ENCODE results near the gene UBE2M.

The UBE2M gene

DNA sequence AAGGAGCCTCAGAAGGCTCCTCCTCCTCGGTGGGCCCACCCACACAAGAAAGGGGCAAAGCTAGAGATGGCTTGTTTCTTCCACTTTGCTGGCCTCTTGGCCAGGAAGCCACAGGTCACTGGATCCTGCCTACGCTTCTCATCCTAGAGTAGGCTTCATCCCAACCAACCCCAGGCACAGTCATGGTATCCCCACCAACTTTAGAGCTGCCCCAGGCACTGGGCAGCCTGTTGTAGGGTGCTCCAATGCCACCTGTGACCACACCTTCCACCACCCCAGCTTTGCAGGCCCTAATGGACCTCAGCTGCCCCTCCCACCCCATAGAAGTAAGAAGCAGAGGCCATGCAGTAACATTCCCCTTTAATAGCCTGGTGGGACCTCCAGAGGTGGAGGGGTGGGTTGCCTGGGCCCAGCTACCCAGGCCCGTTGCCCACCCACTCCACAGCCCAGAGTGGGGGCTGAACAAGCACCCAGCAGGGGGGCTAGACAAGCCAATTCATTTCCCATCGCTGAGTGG lies 3.0 kb downstream of the UBE2M start:
- Histone ChIP-seq H3K27ac (ENCODE audit: low read depth, low read length) (peak overlapping the region; percentile 89), H3K27me3 (ENCODE audit: low read length) (no peaks in the 10 kb centered on the region), H2AFZ (ENCODE audit: low read depth, low read length, severe bottlenecking) (no peak overlapping the region), H3K9me2 (replicated peaks; ENCODE audit: insufficient read depth, low read length) (no peaks in the 10 kb centered on the region), H3K4me3 (ENCODE audit: insufficient read depth, low read length, poor library complexity, severe bottlenecking) (peak overlapping the region; percentile 47), H3K4me2 (ENCODE audit: low read depth, low read length, poor library complexity, severe bottlenecking) (peak overlapping the region; percentile 96), H4K20me1 (ENCODE audit: low read depth, low read length) (no peaks in the 10 kb centered on the region), H3K9ac (ENCODE audit: low read length) (peak overlapping the region; percentile 89), H3K36me3 (ENCODE audit: low read length) (no peaks in the 10 kb centered on the region), H3F3A (ENCODE audit: insufficient read depth) (peaks cover 61% of the 10 kb centered on the region), H3K9me3 (ENCODE audit: insufficient read depth, low read length) (no peaks in the 10 kb centered on the region), H3K79me2 (ENCODE audit: insufficient read depth, low read length) (peaks cover 29% of the 10 kb centered on the region)
- no peak for TF ChIP-seq EZH2phosphoT487 (conservative IDR thresholded peaks at IDR 0.05; ENCODE audit: low read length)
- TF ChIP-seq, protein P1, sequence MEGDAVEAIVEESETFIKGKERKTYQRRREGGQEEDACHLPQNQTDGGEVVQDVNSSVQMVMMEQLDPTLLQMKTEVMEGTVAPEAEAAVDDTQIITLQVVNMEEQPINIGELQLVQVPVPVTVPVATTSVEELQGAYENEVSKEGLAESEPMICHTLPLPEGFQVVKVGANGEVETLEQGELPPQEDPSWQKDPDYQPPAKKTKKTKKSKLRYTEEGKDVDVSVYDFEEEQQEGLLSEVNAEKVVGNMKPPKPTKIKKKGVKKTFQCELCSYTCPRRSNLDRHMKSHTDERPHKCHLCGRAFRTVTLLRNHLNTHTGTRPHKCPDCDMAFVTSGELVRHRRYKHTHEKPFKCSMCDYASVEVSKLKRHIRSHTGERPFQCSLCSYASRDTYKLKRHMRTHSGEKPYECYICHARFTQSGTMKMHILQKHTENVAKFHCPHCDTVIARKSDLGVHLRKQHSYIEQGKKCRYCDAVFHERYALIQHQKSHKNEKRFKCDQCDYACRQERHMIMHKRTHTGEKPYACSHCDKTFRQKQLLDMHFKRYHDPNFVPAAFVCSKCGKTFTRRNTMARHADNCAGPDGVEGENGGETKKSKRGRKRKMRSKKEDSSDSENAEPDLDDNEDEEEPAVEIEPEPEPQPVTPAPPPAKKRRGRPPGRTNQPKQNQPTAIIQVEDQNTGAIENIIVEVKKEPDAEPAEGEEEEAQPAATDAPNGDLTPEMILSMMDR (IDR thresholded peaks at IDR 0.05; ENCODE audit: insufficient read depth, low read length, poor library complexity, severe bottlenecking): no peak

DNA sequence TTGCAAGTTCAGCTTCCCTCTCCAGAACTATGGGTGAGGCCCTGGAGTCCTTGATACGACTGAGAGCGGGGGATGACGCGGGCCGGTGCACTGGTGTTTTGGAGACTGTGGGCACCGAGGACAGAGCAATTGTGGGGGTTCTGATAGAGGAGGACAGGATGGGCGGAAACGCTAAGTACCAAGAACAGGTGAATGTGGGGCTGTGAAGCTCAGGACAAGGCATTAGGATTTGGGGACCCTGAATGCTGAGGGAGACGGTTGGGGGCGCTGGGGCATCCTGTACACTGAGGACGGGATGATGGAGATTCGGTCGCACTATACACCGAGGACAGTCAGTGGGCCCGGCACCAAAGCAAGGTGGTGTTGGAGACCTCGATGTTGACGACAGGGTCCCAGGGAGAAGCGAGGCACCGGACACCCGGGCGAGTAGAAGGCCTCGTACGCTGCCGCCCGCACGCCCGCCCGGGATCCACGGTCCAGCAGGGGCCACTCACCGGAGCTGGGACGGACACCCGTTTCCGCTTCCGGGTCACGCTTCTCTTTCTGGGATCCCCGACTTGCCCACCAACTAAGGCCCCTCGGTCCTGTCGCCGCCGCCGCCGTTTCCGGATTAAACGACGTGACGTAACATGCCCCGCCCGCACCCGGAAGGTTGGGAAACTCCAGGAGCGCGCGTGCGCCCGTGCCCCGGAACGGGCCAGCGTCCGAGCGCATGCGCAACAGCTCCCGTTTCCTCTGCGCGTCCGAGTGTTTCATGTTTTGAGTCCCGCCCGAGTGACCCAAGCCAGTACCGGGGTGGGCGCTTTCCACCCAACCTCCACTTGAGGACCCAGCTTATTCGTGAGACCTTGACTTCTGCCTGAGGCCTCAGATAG lies 3.7 kb downstream of the UBE2M start, which contains the start of gene CHMP2A:
CHMP2A (minus strand) TSS at position 612 of the 875 bp plus-strand sequence. CDS start 893 bp downstream, outside the sequence.
- Histone ChIP-seq H3F3A (ENCODE audit: insufficient read depth) (peaks cover 54% of the 10 kb centered on the region), H3K27ac (ENCODE audit: low read depth, low read length) (peak within 1 kb of the TSS; percentile 89), H2AFZ (ENCODE audit: low read depth, low read length, severe bottlenecking) (peak within 1 kb of the TSS; percentile 48)

DNA sequence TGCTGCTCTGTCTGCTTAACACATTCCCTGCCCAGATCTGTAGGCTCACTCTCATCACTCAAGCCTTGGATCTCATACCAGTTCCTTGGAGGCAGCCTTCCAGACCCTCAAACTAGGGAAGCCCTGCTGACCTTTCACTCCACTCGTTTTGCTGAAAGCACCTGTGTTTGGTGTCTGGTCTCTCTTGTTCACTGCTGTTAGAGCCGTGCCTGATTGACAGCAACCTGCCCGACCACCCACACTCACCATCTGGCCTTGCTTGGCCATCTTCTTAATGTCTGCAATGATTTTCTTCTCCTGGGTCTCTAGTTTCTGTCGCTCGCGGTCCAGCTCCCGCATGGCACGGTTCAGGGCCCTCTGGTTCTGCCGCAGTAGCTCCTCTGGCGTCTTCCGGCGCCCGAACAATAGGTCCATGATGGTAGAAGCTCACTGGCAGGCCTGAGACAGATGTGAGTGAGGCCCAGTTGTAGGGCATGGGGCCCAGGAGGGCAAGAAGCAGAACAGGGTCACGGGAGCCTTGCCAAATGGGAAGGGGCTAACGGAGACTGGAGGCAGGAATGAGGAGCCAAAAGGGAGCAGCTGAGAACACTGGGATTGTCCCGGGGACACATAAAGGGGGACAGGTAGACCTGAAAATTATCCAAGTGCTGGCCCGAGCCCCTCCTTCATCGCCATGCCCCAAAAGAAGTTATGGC lies 4.5 kb downstream of the UBE2M start:
- no peaks in the 10 kb centered on the region for H4K20me1 ChIP-seq (ENCODE audit: low read depth, low read length)
- no peaks in the 10 kb centered on the region for H3K27me3 ChIP-seq (ENCODE audit: low read length)
- H3K4me2 ChIP-seq (ENCODE audit: low read depth, low read length, poor library complexity, severe bottlenecking): peak overlapping the region; percentile 96
- peak overlapping the region; percentile 89 for H3K27ac ChIP-seq (ENCODE audit: low read depth, low read length)
- peaks cover 29% of the 10 kb centered on the region for H3K79me2 ChIP-seq (ENCODE audit: insufficient read depth, low read length)
- TF ChIP-seq, protein P1 (IDR thresholded peaks at IDR 0.05; ENCODE audit: insufficient read depth, low read length, poor library complexity, severe bottlenecking): no peak
- no peak for TF ChIP-seq EZH2phosphoT487 (conservative IDR thresholded peaks at IDR 0.05; ENCODE audit: low read length)
- H3K9me3 ChIP-seq (ENCODE audit: insufficient read depth, low read length): no peaks in the 10 kb centered on the region
- H3K9ac ChIP-seq (ENCODE audit: low read length): peak overlapping the region; percentile 89
- no peaks in the 10 kb centered on the region for H3K9me2 ChIP-seq (replicated peaks; ENCODE audit: insufficient read depth, low read length)
- peaks cover 47% of the 10 kb centered on the region for H3F3A ChIP-seq (ENCODE audit: insufficient read depth)
- no peak overlapping the region for H2AFZ ChIP-seq (ENCODE audit: low read depth, low read length, severe bottlenecking)
- peak overlapping the region; percentile 79 for H3K4me3 ChIP-seq (ENCODE audit: insufficient read depth, low read length, poor library complexity, severe bottlenecking)
- H3K36me3 ChIP-seq (ENCODE audit: low read length): no peaks in the 10 kb centered on the region

More for the DNA sequence above, 3.7 kb downstream of the UBE2M start, which contains the start of gene CHMP2A:
- TF ChIP-seq, protein P1 (IDR thresholded peaks at IDR 0.05; ENCODE audit: insufficient read depth, low read length, poor library complexity, severe bottlenecking): no peak
- TF ChIP-seq EZH2phosphoT487 (conservative IDR thresholded peaks at IDR 0.05; ENCODE audit: low read length): no peak
- Histone ChIP-seq H3K9ac (ENCODE audit: low read length) (peak within 1 kb of the TSS; percentile 89), H3K27me3 (ENCODE audit: low read length) (no peaks in the 10 kb centered on the region), H4K20me1 (ENCODE audit: low read depth, low read length) (no peaks in the 10 kb centered on the region), H3K36me3 (ENCODE audit: low read length) (no peaks in the 10 kb centered on the region), H3K9me3 (ENCODE audit: insufficient read depth, low read length) (no peaks in the 10 kb centered on the region), H3K4me3 (ENCODE audit: insufficient read depth, low read length, poor library complexity, severe bottlenecking) (peak within 1 kb of the TSS; percentile 79), H3K79me2 (ENCODE audit: insufficient read depth, low read length) (peaks cover 29% of the 10 kb centered on the region), H3K4me2 (ENCODE audit: low read depth, low read length, poor library complexity, severe bottlenecking) (peak within 1 kb of the TSS; percentile 96), H3K9me2 (replicated peaks; ENCODE audit: insufficient read depth, low read length) (no peaks in the 10 kb centered on the region)
